ENCODE results near the gene USH2A. TPM values are rescaled to one million over a fixed set of nuclear protein-coding genes. Genes with fewer than 3 reads are reported as not detected.
"Not testable (repeated sequence)": the region's sequence is repeated elsewhere in the genome, so short reads cannot be mapped to it uniquely, and the experiment has no call there.

USH2A gene
- total RNA-seq, 1 donor from 2014 or later, result 0.02 TPM

DNA sequence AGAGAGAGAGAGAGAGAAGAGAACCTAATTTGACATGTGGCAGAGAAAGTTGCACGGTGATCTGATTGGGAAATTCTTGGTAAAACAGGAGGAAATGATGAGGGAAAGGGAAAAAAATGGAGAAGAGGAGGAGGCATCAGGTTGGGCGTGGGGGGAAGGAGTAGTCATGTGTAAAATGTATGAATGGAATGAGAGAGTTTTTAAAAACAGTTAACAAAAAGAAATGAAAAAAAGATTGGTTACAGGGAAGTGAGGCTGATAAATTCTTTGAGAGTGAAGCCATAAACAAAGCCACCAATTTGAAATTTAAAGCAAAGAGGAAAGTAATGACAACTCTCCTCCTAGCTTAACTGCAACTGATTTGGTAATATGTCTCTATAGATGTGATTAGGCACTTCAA, 409.2 kb downstream of the USH2A start:
- no peak overlapping the region for H2AFZ ChIP-seq (ENCODE audit: low read depth, low read length)
- Mint-ChIP-seq H3K36me3 (ENCODE audit: low read depth, unreplicated experiment) (no peaks in the 10 kb centered on the region), H3K27ac (ENCODE audit: unreplicated experiment) (no peak overlapping the region), H3K4me1 (ENCODE audit: low read depth, unreplicated experiment) (no peaks in the 10 kb centered on the region), H3K4me3 (ENCODE audit: unreplicated experiment) (no peak overlapping the region), H3K9me3 (ENCODE audit: unreplicated experiment) (peaks cover 2% of the 10 kb centered on the region), H3K27me3 (ENCODE audit: low read depth, unreplicated experiment) (no peaks in the 10 kb centered on the region)
- H3K9ac ChIP-seq (ENCODE audit: low read length), result no peak overlapping the region
- H3K27ac ChIP-seq (ENCODE audit: low read depth, low read length), result no peak overlapping the region
- H3K9me3 ChIP-seq (ENCODE audit: insufficient read depth, low read depth, low read length), result no peaks in the 10 kb centered on the region
- H3K4me2 ChIP-seq (ENCODE audit: low read length), result no peak overlapping the region
- FAIRE-seq, result no peak
- no peaks in the 10 kb centered on the region for H3K36me3 ChIP-seq (ENCODE audit: insufficient read depth, low read length)
- no peaks in the 10 kb centered on the region for H3K4me1 ChIP-seq (ENCODE audit: insufficient read depth, low read length)
- no peaks in the 10 kb centered on the region for H3K79me2 ChIP-seq (ENCODE audit: insufficient read depth, low read length)
- no peaks in the 10 kb centered on the region for H3K27me3 ChIP-seq (ENCODE audit: insufficient read depth, low read length)
- no peak for DNase-seq (ENCODE audit: low read depth)
- H3K4me3 ChIP-seq (ENCODE audit: insufficient read depth, low read depth, low read length), result no peak overlapping the region
- no peak for TF ChIP-seq EZH2 (IDR thresholded peaks at IDR 0.05; ENCODE audit: insufficient read depth, low read length)
- TF ChIP-seq, protein P1, sequence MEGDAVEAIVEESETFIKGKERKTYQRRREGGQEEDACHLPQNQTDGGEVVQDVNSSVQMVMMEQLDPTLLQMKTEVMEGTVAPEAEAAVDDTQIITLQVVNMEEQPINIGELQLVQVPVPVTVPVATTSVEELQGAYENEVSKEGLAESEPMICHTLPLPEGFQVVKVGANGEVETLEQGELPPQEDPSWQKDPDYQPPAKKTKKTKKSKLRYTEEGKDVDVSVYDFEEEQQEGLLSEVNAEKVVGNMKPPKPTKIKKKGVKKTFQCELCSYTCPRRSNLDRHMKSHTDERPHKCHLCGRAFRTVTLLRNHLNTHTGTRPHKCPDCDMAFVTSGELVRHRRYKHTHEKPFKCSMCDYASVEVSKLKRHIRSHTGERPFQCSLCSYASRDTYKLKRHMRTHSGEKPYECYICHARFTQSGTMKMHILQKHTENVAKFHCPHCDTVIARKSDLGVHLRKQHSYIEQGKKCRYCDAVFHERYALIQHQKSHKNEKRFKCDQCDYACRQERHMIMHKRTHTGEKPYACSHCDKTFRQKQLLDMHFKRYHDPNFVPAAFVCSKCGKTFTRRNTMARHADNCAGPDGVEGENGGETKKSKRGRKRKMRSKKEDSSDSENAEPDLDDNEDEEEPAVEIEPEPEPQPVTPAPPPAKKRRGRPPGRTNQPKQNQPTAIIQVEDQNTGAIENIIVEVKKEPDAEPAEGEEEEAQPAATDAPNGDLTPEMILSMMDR (IDR thresholded peaks at IDR 0.05; ENCODE audit: insufficient read depth, low read depth, low read length), result no peak
- H4K20me1 ChIP-seq (ENCODE audit: insufficient read depth, low read length), result no peaks in the 10 kb centered on the region

DNA sequence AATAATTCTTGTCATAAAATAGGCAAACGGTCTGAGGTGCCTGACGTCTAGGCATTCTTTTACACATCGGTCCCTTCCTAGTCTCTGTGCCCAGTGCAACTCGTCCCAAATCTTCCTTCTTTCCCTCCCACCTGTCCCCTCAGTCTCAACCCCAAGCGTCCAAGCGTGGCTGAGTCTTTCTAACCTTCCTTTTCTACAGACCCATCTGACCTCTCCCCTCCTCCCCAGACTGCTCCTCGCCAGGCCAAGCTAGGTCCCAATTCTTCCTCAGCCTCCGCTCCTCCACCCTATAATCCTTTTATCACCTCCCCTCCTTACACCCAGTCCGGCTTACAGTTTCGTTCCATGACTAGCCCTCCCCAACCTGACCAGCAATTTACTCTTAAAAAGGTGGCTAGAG, 413.8 kb downstream of the USH2A start:
- H3K4me1 Mint-ChIP-seq (ENCODE audit: low read depth, unreplicated experiment); FAIRE-seq; H3K4me3 Mint-ChIP-seq (ENCODE audit: unreplicated experiment); H3K4me2 ChIP-seq (ENCODE audit: low read length); H3K9me3 Mint-ChIP-seq (ENCODE audit: unreplicated experiment); H3K27ac ChIP-seq (ENCODE audit: low read depth, low read length); H3K79me2 ChIP-seq (ENCODE audit: insufficient read depth, low read length); H3K9ac ChIP-seq (ENCODE audit: low read length); H3K36me3 ChIP-seq (ENCODE audit: insufficient read depth, low read length); H3K4me3 ChIP-seq (ENCODE audit: insufficient read depth, low read depth, low read length); H3K9me3 ChIP-seq (ENCODE audit: insufficient read depth, low read depth, low read length); H2AFZ ChIP-seq (ENCODE audit: low read depth, low read length); H3K36me3 Mint-ChIP-seq (ENCODE audit: low read depth, unreplicated experiment); H4K20me1 ChIP-seq (ENCODE audit: insufficient read depth, low read length); H3K4me1 ChIP-seq (ENCODE audit: insufficient read depth, low read length); H3K27me3 Mint-ChIP-seq (ENCODE audit: low read depth, unreplicated experiment); H3K27ac Mint-ChIP-seq (ENCODE audit: unreplicated experiment); DNase-seq (ENCODE audit: low read depth); H3K27me3 ChIP-seq (ENCODE audit: insufficient read depth, low read length): not testable (repeated sequence)

DNA sequence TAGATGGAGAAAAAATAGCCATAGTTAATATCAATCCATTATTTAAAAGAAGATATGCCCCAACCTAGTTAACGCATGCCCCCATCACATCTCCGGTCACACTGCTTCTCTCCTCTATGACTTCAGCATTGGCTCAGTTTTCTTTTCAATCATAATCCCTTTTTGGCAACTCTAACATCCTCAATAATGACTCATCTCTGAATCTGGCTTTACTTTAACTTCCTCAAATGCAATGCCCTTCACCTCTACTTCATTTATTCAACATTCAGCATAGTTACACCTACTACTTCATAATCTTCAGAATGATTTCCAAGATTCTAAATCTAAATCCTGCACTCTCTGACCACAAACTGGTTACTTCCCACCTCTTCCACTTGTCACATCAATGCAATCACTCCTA, 417.3 kb downstream of the USH2A start:
- H3K27ac ChIP-seq (ENCODE audit: low read depth, low read length), result no peak overlapping the region
- no peaks in the 10 kb centered on the region for H3K9me3 ChIP-seq (ENCODE audit: insufficient read depth, low read depth, low read length)
- no peak overlapping the region for H2AFZ ChIP-seq (ENCODE audit: low read depth, low read length)
- TF ChIP-seq, protein P1 (IDR thresholded peaks at IDR 0.05; ENCODE audit: insufficient read depth, low read depth, low read length), result no peak
- TF ChIP-seq EZH2 (IDR thresholded peaks at IDR 0.05; ENCODE audit: insufficient read depth, low read length), result no peak
- peak; percentile 71 for DNase-seq (ENCODE audit: low read depth)
- Mint-ChIP-seq H3K4me1 (ENCODE audit: low read depth, unreplicated experiment) (no peaks in the 10 kb centered on the region), H3K27ac (ENCODE audit: unreplicated experiment) (no peak overlapping the region), H3K9me3 (ENCODE audit: unreplicated experiment) (peaks cover 5% of the 10 kb centered on the region), H3K4me3 (ENCODE audit: unreplicated experiment) (no peak overlapping the region), H3K27me3 (ENCODE audit: low read depth, unreplicated experiment) (no peaks in the 10 kb centered on the region), H3K36me3 (ENCODE audit: low read depth, unreplicated experiment) (no peaks in the 10 kb centered on the region)
- no peak overlapping the region for H3K4me3 ChIP-seq (ENCODE audit: insufficient read depth, low read depth, low read length)
- no peaks in the 10 kb centered on the region for H3K27me3 ChIP-seq (ENCODE audit: insufficient read depth, low read length)
- H4K20me1 ChIP-seq (ENCODE audit: insufficient read depth, low read length), result no peaks in the 10 kb centered on the region
- no peaks in the 10 kb centered on the region for H3K36me3 ChIP-seq (ENCODE audit: insufficient read depth, low read length)
- no peaks in the 10 kb centered on the region for H3K79me2 ChIP-seq (ENCODE audit: insufficient read depth, low read length)
- H3K4me1 ChIP-seq (ENCODE audit: insufficient read depth, low read length), result no peaks in the 10 kb centered on the region
- no peak overlapping the region for H3K9ac ChIP-seq (ENCODE audit: low read length)
- no peak for FAIRE-seq
- no peak overlapping the region for H3K4me2 ChIP-seq (ENCODE audit: low read length)
